ENCODE data around the gene IMPA2.

Gene IMPA2

GRCh38 chr18:12031181-12031580 is 49.9 kb downstream of the IMPA2 start:
- no peak for DNase-seq

- no peak for DNase-seq
Observed at GRCh38 chr18:12031846-12032245, 50.5 kb downstream of the IMPA2 start.

- DNase-seq, result peak in 1 of 2 experiments; percentile 4
Observed at GRCh38 chr18:12032786-12033642, 51.7 kb downstream of the IMPA2 start.

GRCh38 chr18:12033643-12034025 is 52.3 kb downstream of the IMPA2 start:
- no peak for DNase-seq

- DNase-seq, result peak in 1 of 2 experiments; percentile 6
Observed at GRCh38 chr18:12034241-12035100, 53.2 kb downstream of the IMPA2 start.

GRCh38 chr18:12035481-12035880 is 54.2 kb downstream of the IMPA2 start:
- peak in 1 of 2 experiments; percentile 12 for DNase-seq

DNA sequence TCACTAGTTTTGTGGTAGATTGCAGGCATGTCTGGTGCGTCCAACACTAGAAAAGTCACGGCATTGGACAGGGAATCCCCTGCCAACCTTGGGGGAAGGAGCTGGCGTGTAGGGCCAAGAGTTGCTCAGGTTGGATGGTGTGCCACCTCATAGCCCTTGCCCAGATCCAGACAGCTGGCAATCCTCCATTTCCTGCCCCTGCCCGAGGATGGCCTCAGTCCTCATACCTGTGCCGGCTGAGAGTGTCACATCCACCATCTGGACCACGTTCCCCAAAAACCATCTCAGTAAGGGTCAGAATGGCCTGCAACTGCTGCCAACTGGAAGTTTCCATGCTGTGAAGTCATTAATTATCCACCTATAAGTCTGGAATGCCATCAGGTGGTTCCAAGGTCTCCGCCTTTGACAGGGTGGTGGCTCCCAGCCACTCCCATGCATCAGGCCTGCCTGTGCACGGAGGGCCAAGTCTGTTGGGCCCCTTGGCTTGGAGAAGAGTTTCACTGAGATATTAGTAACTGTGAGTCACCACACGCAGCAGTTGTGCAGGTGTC is 55.0 kb downstream of the IMPA2 start:
- peak in 1 of 2 experiments; percentile 6 for DNase-seq

GRCh38 chr18:12038082-12038638 is 56.9 kb downstream of the IMPA2 start:
- DNase-seq, result peak; percentile 59 to 65

GRCh38 chr18:12038639-12039539 is 57.6 kb downstream of the IMPA2 start:
- peak; percentile 82 to 85 for DNase-seq

GRCh38 chr18:12039540-12039930 is 58.2 kb downstream of the IMPA2 start:
- peak in 1 of 2 experiments; percentile 4 for DNase-seq

DNA sequence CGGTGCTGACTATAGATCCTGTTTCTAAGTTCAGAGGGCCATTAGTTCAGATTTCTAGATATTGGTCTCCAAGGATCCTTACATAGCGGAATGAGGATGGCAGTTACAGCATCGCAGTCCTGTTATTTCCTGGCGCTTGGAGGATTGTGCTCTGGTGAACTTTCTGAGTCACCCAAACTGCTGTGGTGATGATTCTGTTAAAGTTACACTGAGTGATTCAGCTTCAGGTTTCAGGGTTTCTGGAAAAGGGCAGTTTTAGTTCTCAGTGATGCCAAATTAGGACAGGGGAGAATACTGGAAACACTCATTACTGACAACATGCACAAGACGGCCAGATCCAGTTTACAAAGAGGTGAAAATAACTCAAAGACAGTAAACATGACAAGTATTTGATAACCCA is 60.3 kb downstream of the IMPA2 start:
- DNase-seq, result peak in 1 of 2 experiments; percentile 22

GRCh38 chr18:12043811-12044210 is 62.5 kb downstream of the IMPA2 start:
- DNase-seq, result peak in 1 of 2 experiments; percentile 1

GRCh38 chr18:12044591-12044990 is 63.3 kb downstream of the IMPA2 start:
- DNase-seq, result no peak

- DNase-seq, result peak in 1 of 2 experiments; percentile 10
Observed at GRCh38 chr18:12046046-12046750, 64.9 kb downstream of the IMPA2 start.

DNA sequence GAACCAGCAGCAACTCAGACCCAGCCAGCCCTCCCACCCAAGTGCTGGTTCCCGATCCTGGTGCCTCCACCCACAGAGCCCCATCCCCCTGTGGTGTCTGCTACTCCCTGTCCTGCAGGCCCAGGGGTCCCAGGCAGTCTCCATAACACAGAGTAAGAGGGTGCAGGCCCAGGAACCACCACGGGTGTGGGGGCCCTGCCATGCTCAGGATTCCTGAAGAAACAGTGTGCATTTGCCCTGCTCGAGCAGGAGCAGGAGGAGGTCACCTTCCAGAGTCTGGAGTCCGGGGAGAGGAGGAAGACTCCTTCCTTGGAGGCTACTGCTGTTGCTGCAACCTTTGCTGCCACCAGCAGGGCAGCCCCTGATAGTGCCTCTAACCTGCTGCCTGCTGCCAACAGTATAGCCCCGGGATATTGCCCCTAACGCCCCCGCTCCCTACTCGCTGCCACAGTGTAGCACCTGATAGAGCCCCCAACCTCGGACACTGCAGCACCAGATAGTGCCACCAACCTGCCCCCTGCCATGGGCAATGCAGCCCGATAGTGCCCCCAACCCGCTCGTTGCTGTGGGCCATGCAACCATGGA is 65.5 kb downstream of the IMPA2 start:
- DNase-seq, result peak in 1 of 2 experiments; percentile 12

GRCh38 chr18:12048010-12048826 is 66.9 kb downstream of the IMPA2 start:
- peak in 1 of 2 experiments; percentile 7 for DNase-seq

DNA sequence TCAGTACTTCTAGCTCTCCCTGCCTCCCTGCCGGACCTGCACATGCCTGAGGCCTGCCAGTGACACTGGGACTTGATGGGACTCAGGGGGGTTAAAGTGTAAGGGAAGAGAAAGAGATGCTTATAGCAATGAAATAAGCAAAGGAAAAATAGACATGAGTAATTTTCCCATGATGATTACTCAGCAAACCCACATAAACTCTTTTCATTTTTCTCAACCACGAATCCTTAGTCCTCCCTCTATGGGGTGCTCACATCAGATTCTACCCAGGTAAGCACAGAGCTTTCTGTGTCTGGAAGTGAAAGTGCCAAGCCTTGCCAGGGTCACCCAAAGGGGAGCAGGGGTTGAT is 67.5 kb downstream of the IMPA2 start:
- DNase-seq, result no peak

DNA sequence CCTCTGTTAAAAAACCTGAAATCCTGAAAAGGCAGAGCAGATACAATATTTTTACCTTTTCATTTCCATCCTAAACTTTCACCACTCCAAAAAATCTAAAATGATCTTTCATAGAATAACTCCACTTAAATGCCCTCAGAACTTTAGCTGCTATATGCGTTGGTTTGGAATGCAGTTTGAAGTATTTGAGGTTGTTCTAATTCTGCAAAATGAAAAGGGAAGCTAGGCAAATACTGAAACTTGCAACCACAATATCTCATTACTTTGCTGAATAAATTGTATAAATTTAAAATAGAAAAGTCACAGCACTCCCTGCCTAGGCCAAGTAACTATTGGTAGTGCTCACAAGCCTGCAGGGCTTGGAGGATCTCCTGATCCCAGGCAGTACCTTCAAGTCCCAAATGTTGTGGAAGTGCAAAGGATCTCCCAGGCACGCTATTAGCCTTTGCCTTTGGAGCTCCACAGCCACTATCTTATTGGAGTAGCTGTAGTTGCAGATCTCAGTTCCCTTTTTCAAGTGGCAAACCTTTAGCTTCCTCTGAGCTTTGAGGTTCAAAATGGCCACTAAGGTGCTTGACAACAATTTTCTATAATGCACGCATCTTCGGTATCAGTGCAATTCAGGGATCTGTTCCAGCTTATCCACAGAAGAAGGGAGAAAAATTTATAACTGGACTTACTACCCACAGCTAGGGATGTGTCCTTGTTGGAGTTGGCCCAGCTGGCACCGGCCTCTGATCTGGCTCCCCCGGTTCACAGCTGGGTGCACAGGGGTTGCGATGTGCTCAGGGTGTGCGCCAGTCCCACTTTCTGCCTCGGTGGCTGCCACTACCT is 68.9 kb downstream of the IMPA2 start:
- peak in 1 of 2 experiments; percentile 1 for DNase-seq

GRCh38 chr18:12052866-12053265 is 71.6 kb downstream of the IMPA2 start:
- DNase-seq, result no peak

Data from activated T-cell treated with anti-CD3 and anti-CD28 coated beads, Interleukin-2, amount 50 U/mL, for 48 hours (primary cell).